DND-41 (cell line): ENCODE results near the gene TNNI3K.
"Not testable (repeated sequence)": the region's sequence is repeated elsewhere in the genome, so short reads cannot be mapped to it uniquely, and the experiment has no call there.

Experiments used
- ATAC-seq: fragments of 200-7000 bp; cut with Tn5 transposase; 3 replicates; pipeline ENCODE4 v1.9.1; 2021; ENCODE audit warnings: low read depth; ENCODE audit not compliant: insufficient read depth
- DNase-seq: peaks from one replicate; pipeline ENCODE4 v3.0.0-alpha.2; 2020
- H2AFZ ChIP-seq: 2 replicates; pipeline ENCODE4 v1.6.0; 2012; ENCODE audit warnings: low read depth, low read length
- H3K27ac ChIP-seq: 2 replicates; pipeline ENCODE4 v1.5.1; 2012; ENCODE audit warnings: low read length, inconsistent platforms
- H3K27me3 ChIP-seq: fragments of 200-600 bp; sonication (generic); 2 replicates; pipeline ENCODE4 v1.6.0; 2012; ENCODE audit warnings: low read length, mild to moderate bottlenecking, inconsistent platforms; ENCODE audit not compliant: insufficient read depth, poor library complexity
- H3K36me3 ChIP-seq: 2 replicates; pipeline ENCODE4 v1.5.1; 2012; ENCODE audit warnings: low read length, inconsistent platforms; ENCODE audit not compliant: insufficient read depth
- H3K4me1 ChIP-seq: 2 replicates; pipeline ENCODE4 v1.5.1; 2012; ENCODE audit warnings: mild to moderate bottlenecking, low read length; ENCODE audit not compliant: insufficient read depth
- H3K4me2 ChIP-seq: 2 replicates; pipeline ENCODE4 v1.6.0; 2012; ENCODE audit warnings: mild to moderate bottlenecking, moderate library complexity, low read length, inconsistent platforms; ENCODE audit not compliant: insufficient read depth
- H3K4me3 ChIP-seq, 2 experiments: fragments of 200-600 bp in 1 of 2; shearing (Covaris generic) in 1 of 2; 2 replicates each; pipeline ENCODE4 v1.5.1; 2012 to 2016; ENCODE audit warnings: inconsistent platforms in 2 of 2, low read length in 2 of 2, mild to moderate bottlenecking in 2 of 2, low read depth in 1 of 2, moderate library complexity in 1 of 2
- H3K79me2 ChIP-seq: 2 replicates; pipeline ENCODE4 v1.6.0; 2012; ENCODE audit warnings: low read length, inconsistent platforms; ENCODE audit not compliant: insufficient read depth
- H3K9ac ChIP-seq: 2 replicates; pipeline ENCODE4 v1.6.0; 2012; ENCODE audit warnings: low read depth, mild to moderate bottlenecking, inconsistent platforms, low read length, moderate library complexity
- H3K9me3 ChIP-seq: 2 replicates; pipeline ENCODE4 v1.5.1; 2012; ENCODE audit warnings: low read length, moderate library complexity, mild to moderate bottlenecking, inconsistent platforms; ENCODE audit not compliant: insufficient read depth, severe bottlenecking
- H4K20me1 ChIP-seq: 2 replicates; pipeline ENCODE4 v1.6.0; 2012; ENCODE audit warnings: low read length; ENCODE audit not compliant: insufficient read depth
- EZH2 ChIP-seq: IDR thresholded peaks from 3 replicates; pipeline ENCODE4 v1.6.1; 2012; ENCODE audit warnings: borderline replicate concordance, low read depth, mild to moderate bottlenecking, moderate library complexity, low read length, inconsistent platforms; ENCODE audit not compliant: severe bottlenecking
- TF ChIP-seq, protein P1 (sequence below): IDR thresholded peaks from 2 replicates; pipeline ENCODE4 v1.5.1; 2012; ENCODE audit warnings: borderline replicate concordance, low read length, moderate library complexity, mild to moderate bottlenecking; ENCODE audit not compliant: poor library complexity, severe bottlenecking; ENCODE audit errors: extremely low read depth

Gene TNNI3K

DNA sequence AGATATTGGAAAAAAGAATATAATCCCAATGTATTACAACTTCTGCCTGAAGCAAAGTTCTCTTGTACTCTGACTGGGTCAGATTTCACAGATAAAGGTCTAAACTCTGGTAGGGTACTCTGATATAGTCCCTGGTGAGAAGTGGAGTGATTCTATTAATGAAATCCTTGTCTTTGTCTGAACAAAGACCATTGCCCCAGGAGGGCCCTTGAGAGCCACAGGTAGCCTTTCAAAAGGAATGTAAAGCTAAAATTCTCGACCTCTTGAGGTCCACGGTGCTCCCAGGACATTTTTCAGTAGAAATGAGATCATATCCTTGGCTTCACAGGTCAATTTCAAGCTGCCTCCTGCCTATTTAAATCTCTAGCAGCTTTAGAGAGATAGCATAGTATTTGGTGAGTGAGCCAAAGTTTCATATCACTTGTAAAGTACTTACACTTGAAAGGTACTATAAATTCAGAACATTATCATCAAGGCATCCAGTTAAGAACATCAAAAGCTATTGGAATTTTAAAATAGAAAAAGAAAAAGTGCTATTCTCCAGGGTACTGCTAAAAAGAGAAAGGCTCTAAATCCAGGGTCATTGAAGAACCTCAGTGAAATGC, 10.1 kb downstream of the TNNI3K start:
- no peak overlapping the region for H3K4me3 ChIP-seq
- TF ChIP-seq EZH2 = no peak
- TF ChIP-seq, protein P1, sequence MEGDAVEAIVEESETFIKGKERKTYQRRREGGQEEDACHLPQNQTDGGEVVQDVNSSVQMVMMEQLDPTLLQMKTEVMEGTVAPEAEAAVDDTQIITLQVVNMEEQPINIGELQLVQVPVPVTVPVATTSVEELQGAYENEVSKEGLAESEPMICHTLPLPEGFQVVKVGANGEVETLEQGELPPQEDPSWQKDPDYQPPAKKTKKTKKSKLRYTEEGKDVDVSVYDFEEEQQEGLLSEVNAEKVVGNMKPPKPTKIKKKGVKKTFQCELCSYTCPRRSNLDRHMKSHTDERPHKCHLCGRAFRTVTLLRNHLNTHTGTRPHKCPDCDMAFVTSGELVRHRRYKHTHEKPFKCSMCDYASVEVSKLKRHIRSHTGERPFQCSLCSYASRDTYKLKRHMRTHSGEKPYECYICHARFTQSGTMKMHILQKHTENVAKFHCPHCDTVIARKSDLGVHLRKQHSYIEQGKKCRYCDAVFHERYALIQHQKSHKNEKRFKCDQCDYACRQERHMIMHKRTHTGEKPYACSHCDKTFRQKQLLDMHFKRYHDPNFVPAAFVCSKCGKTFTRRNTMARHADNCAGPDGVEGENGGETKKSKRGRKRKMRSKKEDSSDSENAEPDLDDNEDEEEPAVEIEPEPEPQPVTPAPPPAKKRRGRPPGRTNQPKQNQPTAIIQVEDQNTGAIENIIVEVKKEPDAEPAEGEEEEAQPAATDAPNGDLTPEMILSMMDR = no peak
- H3K27ac ChIP-seq = no peak overlapping the region
- no peak overlapping the region for H3K9ac ChIP-seq
- H3K9me3 ChIP-seq = no peaks in the 10 kb centered on the region
- ATAC-seq (no peak), DNase-seq (no peak)
- no peaks in the 10 kb centered on the region for H4K20me1 ChIP-seq
- H3K79me2 ChIP-seq = no peaks in the 10 kb centered on the region
- H3K4me2 ChIP-seq = no peak overlapping the region
- H3K4me1 ChIP-seq = no peaks in the 10 kb centered on the region
- H3K27me3 ChIP-seq = no peaks in the 10 kb centered on the region
- H2AFZ ChIP-seq = no peak overlapping the region
- no peaks in the 10 kb centered on the region for H3K36me3 ChIP-seq

DNA sequence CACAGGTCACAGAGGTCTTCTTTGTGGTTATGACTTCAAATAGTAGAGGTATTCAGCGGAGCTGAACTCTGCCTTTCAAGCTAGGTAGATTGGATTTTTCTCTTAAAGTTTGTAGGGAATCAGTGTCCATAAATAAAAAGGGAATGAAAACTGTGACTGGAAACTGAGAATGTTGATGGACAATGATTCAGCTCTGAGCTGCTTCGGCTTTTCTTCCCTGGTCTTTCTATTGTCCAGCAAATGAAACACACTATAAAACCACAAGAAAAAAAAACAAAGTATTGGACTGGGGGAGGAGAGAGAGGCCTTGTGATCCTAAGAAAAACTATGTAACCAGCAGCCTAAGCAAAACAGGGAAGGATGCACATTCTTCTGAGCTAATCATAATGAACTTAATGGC, 11.1 kb downstream of the TNNI3K start:
- TF ChIP-seq, protein P1 = no peak
- no peak for TF ChIP-seq EZH2
- no peaks in the 10 kb centered on the region for H3K4me1 ChIP-seq
- H3K9me3 ChIP-seq = no peaks in the 10 kb centered on the region
- DNase-seq (no peak), ATAC-seq (no peak)
- H3K27ac ChIP-seq = no peak overlapping the region
- no peaks in the 10 kb centered on the region for H3K27me3 ChIP-seq
- no peak overlapping the region for H3K4me2 ChIP-seq
- H3K36me3 ChIP-seq = no peaks in the 10 kb centered on the region
- H4K20me1 ChIP-seq = no peaks in the 10 kb centered on the region
- no peak overlapping the region for H3K4me3 ChIP-seq
- no peaks in the 10 kb centered on the region for H3K79me2 ChIP-seq
- H2AFZ ChIP-seq = no peak overlapping the region
- H3K9ac ChIP-seq = no peak overlapping the region

DNA sequence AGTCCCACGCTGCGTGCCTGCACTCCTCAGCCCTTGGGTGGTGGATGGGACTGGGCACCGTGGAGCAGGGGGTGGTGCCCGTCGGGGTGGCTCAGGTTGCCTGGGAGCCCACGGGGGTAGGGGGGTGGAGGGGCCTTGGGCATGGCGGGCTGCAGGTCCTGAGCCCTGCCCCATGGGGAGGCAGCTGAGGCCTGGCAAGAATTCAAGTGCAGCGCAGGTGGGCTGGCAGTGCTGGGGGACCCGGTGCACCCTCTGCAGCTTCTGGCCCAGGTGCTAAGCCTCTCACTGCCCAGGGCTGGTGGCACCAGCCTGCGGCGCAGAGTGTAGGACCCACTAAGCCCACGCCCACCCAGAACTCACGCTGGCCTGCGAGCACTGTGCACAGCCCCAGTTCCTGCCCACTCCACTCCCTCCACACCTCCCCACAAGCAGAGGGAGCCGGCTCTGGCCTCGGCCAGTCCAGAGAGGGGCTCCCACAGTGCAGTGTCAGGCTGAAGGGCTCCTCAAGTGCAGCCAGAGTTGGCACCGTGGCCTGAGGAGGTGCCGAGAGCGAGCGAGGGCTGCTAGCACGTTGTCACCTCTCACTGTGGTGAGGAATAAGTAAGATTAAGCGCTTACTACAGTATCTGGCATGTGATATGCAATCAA, 12.8 kb downstream of the TNNI3K start:
- no peak overlapping the region for H2AFZ ChIP-seq
- H3K9me3 ChIP-seq = no peaks in the 10 kb centered on the region
- ATAC-seq = no peak

DNA sequence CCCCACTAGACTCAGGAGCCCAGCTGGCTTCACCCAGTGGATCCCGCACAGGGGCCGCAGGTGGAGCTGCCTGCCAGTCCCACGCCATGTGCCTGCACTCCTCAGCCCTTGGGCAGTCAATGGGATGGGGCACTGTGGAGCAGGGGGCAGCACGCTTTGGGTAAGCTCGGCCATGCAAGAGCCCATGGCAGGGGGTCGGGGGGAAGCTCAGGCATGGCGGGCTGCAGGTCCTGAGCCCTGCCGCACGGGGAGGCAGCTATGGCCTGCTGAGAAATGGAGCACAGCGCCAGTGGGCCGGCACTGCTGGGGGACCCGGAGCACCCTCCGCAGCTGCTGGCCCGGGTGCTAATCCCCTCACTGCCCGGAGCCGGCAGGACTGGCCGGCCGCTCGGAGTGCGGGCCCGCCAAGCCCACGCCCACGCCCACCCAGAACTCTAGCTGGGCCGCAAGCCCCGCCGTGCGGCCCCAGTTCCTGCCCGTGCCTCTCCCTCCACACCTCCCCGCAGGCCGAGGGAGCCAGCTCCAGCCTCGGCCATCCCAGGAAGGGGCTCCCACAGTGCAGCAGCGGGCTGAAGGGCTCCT, 18.1 kb downstream of the TNNI3K start:
- not testable (repeated sequence) for H3K9me3 ChIP-seq, H2AFZ ChIP-seq

More for the DNA sequence above, 12.8 kb downstream of the TNNI3K start:
- no peaks in the 10 kb centered on the region for H3K27me3 ChIP-seq
- TF ChIP-seq, protein P1 = no peak
- no peak for TF ChIP-seq EZH2
- H3K27ac ChIP-seq = no peak overlapping the region
- no peak overlapping the region for H3K4me2 ChIP-seq
- DNase-seq = no peak
- H4K20me1 ChIP-seq = no peaks in the 10 kb centered on the region
- H3K9ac ChIP-seq = no peak overlapping the region
- H3K4me3 ChIP-seq = no peak overlapping the region
- no peaks in the 10 kb centered on the region for H3K4me1 ChIP-seq
- H3K36me3 ChIP-seq = no peaks in the 10 kb centered on the region
- no peaks in the 10 kb centered on the region for H3K79me2 ChIP-seq

More for the DNA sequence above, 18.1 kb downstream of the TNNI3K start:
- H3K4me1 ChIP-seq, H3K79me2 ChIP-seq, H3K9ac ChIP-seq, DNase-seq, H3K36me3 ChIP-seq, H3K27ac ChIP-seq, H4K20me1 ChIP-seq, H3K4me3 ChIP-seq, H3K4me2 ChIP-seq, ATAC-seq, H3K27me3 ChIP-seq: not testable (repeated sequence)
